Mesothelial cell of epicardium (in vitro differentiated cells): ENCODE data around the gene BRSK2. TPM values are rescaled to one million over a fixed set of nuclear protein-coding genes. Genes with fewer than 3 reads are reported as not detected.

ENCODE experiments used
- DNase-seq, 2 experiments: peaks; one replicate each; pipeline ENCODE4 v3.0.0; 2021; ENCODE audit warnings: low spot score in 2 of 2; ENCODE audit not compliant: unreplicated experiment in 2 of 2
- H3K27ac Mint-ChIP-seq: 2 replicates; pipeline ENCODE4 v1.8.0; 2021; ENCODE audit warnings: mixed read lengths
- H3K27me3 Mint-ChIP-seq: 2 replicates; pipeline ENCODE4 v1.8.0; 2021; ENCODE audit warnings: low read depth, mixed read lengths
- H3K36me3 Mint-ChIP-seq: 2 replicates; pipeline ENCODE4 v1.8.0; 2021; ENCODE audit warnings: mixed read lengths
- H3K4me1 Mint-ChIP-seq: 2 replicates; pipeline ENCODE4 v1.8.0; 2021; ENCODE audit warnings: mixed read lengths
- H3K4me3 Mint-ChIP-seq: 2 replicates; pipeline ENCODE4 v1.8.0; 2021; ENCODE audit warnings: mild to moderate bottlenecking, moderate library complexity, mixed read lengths
- H3K9me3 Mint-ChIP-seq: 2 replicates; pipeline ENCODE4 v1.8.0; 2021; ENCODE audit warnings: mixed read lengths
- CTCF ChIP-seq: fragments of 200-600 bp; sonication (generic); IDR thresholded peaks from one replicate; pipeline ENCODE4 v1.5.0; 2021; ENCODE audit warnings: antibody characterized with exemption; ENCODE audit not compliant: unreplicated experiment
- total RNA-seq: library from RNA; stranded (reverse); gene quantifications from 3 replicates; pipeline ENCODE4 v1.2.1, GENCODE V29; 2021

The BRSK2 gene
- total RNA-seq, 1 donor from 2014 or later, result 4.9 TPM

GRCh38 chr11:1444823-1445422 is 55.2 kb downstream of the BRSK2 start:
- Mint-ChIP-seq H3K27me3 (no peaks in the 10 kb centered on the region), H3K9me3 (no peaks in the 10 kb centered on the region), H3K36me3 (no peaks in the 10 kb centered on the region), H3K4me1 (peaks cover 2% of the 10 kb centered on the region), H3K4me3 (no peak overlapping the region), H3K27ac (peak overlapping the region; percentile 30)
- no peak for TF ChIP-seq CTCF
- no peak for DNase-seq

DNA sequence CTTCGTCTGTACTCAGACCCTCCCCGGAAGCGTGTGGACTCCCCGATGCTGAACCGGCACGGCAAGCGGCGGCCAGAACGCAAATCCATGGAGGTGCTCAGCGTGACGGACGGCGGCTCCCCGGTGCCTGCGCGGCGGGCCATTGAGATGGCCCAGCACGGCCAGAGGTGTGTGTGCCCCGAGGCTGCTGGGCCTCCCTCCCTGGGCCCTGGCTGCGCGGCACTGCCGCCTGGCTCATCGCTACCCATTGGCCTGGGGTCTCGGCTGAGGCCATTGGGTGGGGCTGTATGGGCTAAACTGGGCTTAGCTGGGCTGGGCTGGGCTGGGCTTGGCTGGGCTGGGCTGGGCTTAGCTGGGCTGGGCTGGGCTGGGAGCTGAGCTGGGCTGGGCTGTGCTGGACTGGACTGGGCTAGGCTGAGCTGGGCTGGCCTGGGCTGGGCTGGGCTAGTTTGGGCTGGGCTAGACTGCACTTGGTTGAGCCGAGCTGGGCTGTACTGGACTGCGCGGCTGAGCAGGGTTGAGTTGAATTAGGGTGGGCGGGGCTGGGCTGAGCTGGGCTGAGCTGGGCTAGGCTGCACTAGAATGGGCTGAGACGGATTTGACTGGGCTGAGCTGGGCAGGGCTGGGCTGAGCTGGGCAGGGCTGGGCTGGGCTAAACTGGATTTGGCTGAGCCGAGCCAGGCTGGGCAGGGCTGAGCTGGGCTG is 56.2 kb downstream of the BRSK2 start:
- no peak overlapping the region for H3K4me3 Mint-ChIP-seq
- DNase-seq, result no peak
- peaks cover 2% of the 10 kb centered on the region for H3K4me1 Mint-ChIP-seq
- H3K27ac Mint-ChIP-seq, result no peak overlapping the region
- H3K27me3 Mint-ChIP-seq, result no peaks in the 10 kb centered on the region
- no peaks in the 10 kb centered on the region for H3K9me3 Mint-ChIP-seq
- H3K36me3 Mint-ChIP-seq, result no peaks in the 10 kb centered on the region
- no peak for TF ChIP-seq CTCF

- Mint-ChIP-seq H3K4me1 (peaks cover 2% of the 10 kb centered on the region), H3K27me3 (no peaks in the 10 kb centered on the region), H3K27ac (no peak overlapping the region), H3K36me3 (no peaks in the 10 kb centered on the region), H3K4me3 (no peak overlapping the region), H3K9me3 (no peaks in the 10 kb centered on the region)
- DNase-seq, result no peak
- no peak for TF ChIP-seq CTCF
These were observed 56.9 kb downstream of the BRSK2 start for GRCh38 chr11:1446623-1447022.

- DNase-seq, result no peak
- no peak for TF ChIP-seq CTCF
- Mint-ChIP-seq H3K36me3 (no peaks in the 10 kb centered on the region), H3K4me1 (peaks cover 2% of the 10 kb centered on the region), H3K4me3 (no peak overlapping the region), H3K9me3 (no peaks in the 10 kb centered on the region), H3K27ac (no peak overlapping the region), H3K27me3 (no peaks in the 10 kb centered on the region)
These were observed 58.4 kb downstream of the BRSK2 start for GRCh38 chr11:1447845-1448825.

DNA sequence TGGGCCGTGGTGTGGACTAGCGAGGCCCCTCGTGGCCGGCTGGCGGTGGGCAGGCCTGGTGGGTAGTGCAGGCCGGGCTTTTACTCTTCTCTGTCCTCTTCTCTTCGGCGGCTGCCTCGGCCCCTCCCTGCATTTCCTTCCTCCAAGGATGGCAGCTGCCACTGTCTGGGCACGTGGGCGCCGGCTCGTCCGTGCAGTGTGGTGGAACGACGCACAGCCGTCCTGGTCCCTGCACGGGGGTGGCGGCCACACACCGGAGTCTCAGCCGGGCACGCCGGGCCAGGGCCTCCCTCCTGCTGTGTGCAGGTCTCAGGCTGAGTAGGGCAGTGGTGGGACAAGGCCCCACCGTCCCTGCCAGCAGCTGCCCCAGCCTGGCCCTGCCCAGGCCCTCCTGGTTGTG is 59.1 kb downstream of the BRSK2 start:
- no peaks in the 10 kb centered on the region for H3K36me3 Mint-ChIP-seq
- H3K27me3 Mint-ChIP-seq, result no peaks in the 10 kb centered on the region
- H3K9me3 Mint-ChIP-seq, result no peaks in the 10 kb centered on the region
- no peak for DNase-seq
- H3K27ac Mint-ChIP-seq, result no peak overlapping the region
- no peak overlapping the region for H3K4me3 Mint-ChIP-seq
- H3K4me1 Mint-ChIP-seq, result peaks cover 2% of the 10 kb centered on the region
- TF ChIP-seq CTCF, result no peak
